ENCODE data around the gene ZBTB17. TPM values are rescaled to one million over a fixed set of nuclear protein-coding genes. Genes with fewer than 3 reads are reported as not detected.
"Not testable (repeated sequence)": the region's sequence is repeated elsewhere in the genome, so short reads cannot be mapped to it uniquely, and the experiment has no call there.

ZBTB17 gene
- 37.0 and 44.4 TPM in 2 replicates for total RNA-seq (2014; rRNA removed)
- 26.2 TPM for polyA plus RNA-seq (2012)

DNA sequence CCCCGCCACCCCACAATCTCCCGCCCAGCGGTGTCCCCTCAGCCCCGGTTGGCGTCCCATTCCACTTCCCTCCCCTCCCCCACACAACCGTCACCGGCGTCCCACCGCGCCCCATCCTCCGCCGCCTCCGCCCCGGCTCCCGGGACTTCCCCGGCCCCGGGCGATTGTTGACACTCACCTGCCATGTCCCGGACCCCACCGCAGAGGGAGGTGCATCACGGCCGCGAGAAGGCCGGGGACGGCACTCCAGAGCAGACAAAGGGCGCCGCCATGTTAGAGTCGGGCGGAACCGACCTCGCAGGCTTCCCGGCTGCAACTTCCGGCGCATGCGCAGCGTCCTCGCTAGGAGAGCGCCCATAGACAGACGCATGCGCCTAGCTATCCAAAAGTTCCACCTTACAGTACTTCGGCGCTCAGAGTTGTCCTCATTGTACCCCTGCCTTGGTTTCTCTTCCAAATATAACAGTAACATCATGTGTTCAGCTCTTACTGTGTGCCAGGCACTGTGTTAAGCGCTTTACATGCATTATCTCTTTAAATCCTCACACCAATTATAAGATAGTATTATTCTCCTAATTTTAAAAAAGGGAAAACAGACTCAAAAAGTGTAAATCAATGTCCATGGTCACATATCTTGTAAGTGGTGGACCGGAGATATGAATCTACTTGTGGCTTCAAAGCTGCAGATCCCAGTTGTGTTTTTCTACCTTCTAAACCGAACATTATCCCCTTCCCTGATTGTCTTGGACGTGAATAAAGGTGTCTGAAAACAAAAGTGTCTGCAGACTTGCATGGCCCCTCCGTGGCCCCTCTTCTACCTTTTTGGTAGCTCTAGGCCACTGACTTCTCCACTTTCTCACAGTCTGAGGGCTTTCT, at the start of gene ZBTB17:
Gene ZBTB17, minus strand, starts transcription at position 297 of the 876 bp plus-strand sequence. CDS start 27,606 bp downstream, outside the sequence.
- DNase-seq (ENCODE audit: low read depth), result peak; percentile 88

DNA sequence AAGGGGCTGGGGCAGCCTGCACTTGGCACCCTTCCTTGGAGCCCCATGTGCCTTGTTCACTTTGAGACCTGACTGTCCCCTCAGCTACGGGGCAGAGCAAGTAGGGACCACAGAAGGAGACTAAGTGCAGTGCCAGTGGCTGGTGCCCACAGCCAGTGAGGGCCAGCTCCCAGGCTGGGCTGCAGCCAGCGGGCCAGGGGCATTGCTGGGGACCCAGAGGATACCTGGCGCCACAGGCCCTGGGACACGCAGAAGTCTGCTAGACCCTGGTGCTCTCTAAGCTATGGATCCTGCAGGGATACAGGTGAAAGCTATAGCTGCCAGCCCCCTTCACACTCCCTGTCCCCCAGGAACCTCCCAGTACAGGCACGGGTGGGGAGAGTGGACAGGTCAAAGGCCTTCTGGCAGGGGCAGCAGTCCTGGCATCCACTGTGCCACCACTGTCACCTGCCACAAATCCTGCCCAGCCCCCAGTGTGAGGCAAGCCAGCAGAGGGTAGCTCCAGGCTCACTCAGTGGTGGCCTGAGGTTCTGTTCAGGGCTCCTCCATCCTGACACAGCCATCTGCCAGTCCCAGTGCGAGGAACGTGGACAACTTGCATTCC, 47.3 kb upstream of the ZBTB17 start:
- no peak for DNase-seq (ENCODE audit: low read depth)

DNA sequence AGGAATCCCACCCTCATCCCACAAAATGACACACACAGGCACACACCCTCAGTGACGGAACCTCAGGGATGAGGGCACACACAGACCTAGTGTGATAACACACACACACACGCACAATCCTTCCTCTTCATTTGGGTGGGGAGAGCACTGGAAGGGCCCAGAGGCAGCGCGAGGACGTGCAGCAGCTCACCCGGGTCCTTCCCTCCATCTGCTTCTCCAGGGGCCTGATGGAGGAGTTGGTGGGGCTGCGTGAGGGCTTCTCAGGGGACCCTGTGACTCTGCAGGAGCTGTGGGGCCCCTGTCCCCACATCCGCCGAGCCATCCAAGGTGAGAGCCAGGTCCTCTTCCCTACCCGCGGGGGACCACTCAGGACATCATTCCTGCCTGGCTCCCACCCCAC, 46.5 kb upstream of the ZBTB17 start:
- no peak for DNase-seq (ENCODE audit: low read depth)

DNA sequence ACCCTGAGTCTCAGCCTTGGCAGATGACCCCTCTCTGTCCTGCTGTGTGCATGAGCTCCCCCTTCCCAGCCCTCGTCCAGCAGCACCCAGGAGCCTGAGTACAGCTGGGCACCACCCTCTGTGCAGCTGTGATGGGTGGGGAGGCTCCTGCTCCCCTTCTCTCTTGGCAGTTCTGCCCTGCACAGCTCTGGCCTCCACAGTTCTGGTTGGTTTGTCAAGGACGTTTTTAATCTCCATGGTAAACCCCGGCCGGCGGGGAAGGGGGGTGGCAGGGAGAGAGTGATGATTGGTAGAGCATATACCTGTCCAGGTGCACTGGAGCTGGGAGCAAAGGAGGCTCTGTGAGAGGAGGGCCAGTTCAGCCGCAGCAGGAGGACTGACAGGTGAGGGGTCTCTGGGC, 45.8 kb upstream of the ZBTB17 start, which contains the start of gene CLCNKA:
Gene CLCNKA, plus strand, starts transcription at position 356 of the 400 bp plus-strand sequence. CDS start 584 bp downstream, outside the sequence.
- no peak for DNase-seq (ENCODE audit: low read depth)

DNA sequence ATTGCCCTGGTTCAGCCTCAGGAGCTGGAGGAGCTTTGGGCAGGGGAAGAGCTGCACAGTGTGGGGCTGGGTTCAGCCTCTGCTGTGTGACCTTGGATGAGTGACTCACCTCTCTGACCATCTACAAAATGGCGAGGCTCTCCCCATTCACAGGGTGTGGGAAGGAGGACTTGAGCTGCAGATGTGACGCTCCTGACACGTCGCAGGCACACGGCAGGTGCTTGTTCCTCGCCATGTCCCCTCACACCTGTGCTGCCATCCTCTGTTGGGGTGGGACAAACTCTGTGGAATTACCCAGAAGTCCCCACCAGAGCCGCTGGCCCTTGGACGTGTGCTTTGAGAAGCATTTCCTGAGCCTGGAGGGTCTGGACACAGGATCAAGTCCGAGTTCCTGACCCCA, 45.0 kb upstream of the ZBTB17 start:
- not testable (repeated sequence) for DNase-seq (ENCODE audit: low read depth)

DNA sequence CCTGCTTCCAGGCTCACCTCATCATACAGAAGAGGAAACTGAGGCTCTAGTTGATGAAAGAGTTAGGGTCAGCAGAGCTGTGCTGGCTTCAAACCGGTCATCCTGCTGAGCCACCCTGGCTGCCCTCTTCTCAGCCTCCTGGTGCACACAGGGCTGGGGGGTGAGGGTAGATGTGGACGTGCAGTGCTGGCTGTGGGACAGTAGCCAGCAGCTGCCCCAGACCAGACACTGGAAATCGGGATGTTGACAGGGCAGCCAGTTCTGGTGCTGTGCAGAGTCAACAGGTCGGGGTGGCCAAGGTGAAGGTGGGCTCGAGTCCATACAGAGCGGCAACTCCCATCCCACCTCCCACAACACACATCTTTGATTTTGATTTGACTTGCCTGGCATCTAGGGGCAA, 44.4 kb upstream of the ZBTB17 start:
- DNase-seq (ENCODE audit: low read depth), result no peak

DNA sequence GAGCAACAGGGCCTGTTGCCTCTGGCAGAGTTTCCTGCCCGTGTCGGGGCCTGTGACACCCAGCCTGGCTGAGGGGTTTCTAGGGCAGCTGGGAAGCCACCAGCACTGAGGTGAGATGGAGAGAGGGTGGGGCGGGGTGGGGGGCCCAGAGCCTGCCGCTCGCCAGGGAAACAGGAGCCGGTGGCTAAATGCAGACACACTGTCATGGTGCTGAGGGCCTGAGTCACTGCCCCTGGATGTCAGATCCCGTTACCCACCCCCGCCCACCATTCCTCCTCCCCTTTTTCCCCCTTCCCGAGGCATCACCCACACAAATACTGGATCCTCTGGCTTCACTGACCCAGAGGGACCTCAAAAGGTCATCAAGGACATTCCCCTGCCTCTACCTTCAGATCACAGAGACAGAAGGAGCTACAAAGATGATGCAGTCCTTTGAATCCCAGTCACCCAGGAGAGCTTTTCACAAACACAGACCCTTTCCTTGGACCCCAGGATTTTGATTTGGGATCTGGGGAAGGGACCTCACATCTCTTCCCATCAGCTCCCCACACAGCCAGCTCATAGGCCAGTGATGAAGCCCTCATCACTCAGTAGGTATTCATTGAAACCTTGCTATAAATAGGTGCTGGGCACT, 43.9 kb upstream of the ZBTB17 start:
- DNase-seq (ENCODE audit: low read depth), result peak; percentile 18

DNA sequence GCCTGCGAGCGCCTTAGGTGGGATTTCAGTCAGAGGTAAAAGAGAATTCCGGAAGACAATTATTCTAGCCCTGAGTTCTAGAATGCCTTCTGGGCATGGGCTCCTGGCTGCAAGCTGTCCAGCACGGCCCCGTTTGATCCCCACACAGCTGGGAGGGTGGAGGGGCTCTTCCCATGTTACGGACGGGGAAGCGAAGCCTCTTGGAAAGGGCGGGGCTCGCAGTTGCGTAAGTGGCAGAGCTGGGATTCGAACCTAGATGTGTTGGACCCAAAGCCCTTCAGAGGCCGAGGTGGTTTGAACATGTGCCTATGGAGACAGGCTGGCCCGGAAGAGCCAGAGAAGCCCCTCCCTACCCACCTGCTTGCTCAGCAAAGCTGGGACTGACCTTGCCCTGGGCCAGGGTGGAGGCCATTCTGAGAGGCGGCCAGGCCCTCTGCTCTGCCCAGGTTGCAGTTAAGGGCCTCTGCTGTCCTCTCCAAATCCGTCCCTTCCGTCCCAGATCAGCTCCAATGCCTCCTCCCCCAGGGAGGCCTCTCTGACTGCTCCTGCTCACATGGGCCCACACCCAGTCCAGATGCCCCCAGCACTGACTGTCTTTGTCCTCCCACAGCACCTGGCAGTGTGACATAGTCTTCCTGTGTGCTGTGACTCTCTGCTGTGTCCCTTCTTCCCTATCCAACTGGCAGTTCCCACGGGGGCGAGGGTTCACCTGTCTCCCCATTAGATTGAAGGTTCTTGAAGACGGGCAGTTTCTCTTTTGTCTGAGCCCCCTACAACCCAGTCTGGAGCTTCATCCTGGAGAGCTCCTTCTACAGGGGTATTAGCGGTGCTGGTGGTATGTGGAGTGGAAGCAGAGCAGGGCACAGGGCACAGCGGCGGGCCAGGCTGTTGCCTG, 43.1 kb upstream of the ZBTB17 start:
- DNase-seq (ENCODE audit: low read depth), result no peak

DNA sequence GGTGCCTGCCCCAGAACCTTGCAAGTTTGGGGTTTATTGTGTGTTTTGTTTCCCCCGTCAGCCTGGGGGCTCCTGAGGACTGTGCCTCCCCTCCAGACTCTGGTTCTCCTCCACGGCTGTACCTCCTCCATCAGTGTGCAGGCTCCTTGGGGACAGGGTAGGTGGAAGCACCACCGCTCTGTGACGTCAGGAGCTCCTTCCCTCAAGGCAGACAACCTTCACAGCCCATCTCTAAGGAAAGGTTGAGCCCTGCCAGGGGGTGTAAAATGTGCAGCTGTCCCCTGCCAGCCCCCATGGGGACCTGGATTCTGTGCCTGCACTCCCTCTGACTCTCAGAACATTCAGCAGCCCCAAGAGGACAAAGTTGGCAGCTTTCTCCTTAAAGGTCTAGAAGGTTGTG, 42.4 kb upstream of the ZBTB17 start:
- DNase-seq (ENCODE audit: low read depth), result no peak

DNA sequence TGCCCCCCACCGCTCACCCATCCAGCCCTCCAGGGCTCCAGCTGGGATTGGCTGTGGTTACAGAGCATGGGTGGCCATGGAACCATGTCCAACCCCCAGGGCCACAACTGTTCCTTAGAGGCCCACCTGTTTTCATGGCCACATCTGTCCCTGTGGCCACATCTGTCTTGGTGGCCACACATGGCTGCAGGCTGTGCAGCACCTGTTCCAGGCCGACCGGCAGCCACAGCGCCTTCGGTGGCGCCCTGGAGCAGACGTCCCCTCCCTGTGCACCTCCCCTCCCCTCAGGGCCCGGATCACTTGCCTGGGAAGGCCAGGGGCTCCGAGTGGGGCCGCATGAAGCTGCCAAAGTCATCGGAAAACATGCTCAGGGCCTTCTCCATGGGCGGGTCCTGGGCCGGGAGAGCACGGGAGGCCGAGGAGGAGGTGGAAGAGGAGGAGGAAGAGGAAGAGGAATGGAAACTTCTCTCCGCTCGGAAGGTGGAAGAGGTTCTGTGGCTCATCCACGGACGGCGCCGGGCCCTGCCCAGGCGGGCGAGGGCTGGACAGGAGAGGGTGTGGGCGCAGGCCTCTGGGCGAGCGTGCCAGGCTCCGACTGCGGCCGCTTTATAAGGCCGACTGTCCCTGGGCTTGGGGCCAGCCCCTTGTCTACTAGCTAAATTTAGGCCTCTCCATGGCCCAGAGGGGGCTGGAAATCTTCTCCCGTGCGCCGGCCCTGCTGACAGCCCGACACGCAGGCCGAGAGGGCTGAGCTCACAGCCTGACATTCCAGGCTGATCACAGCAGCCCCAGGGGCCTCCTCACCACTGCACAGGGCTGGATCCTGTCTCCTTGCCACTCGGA, 41.8 kb upstream of the ZBTB17 start, which contains the start of gene HSPB7:
Gene HSPB7, minus strand, starts transcription at position 583 of the 843 bp plus-strand sequence. Its CDS starts 80 bp downstream, at position 503.
- peak; percentile 67 for DNase-seq (ENCODE audit: low read depth)

DNA sequence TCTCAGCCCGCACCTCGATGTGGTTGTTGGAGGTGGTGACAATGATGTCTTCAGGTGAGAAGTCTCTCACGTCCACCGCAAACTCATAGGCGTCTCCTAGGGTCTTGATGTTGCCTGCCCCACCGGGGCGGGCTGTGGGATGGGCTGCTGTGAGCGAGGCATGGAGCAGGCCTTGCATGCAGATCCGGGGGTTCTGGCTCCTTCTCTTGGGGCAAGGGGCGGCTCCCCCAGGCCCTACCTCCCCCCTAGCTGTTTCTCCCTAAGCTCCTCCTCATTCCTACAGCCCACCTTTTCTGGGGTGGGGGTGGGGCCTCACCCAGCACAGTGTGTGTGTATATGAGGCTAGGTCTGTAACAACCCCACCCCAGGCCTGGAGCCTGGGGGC, 41.2 kb upstream of the ZBTB17 start:
- no peak for DNase-seq (ENCODE audit: low read depth)

DNA sequence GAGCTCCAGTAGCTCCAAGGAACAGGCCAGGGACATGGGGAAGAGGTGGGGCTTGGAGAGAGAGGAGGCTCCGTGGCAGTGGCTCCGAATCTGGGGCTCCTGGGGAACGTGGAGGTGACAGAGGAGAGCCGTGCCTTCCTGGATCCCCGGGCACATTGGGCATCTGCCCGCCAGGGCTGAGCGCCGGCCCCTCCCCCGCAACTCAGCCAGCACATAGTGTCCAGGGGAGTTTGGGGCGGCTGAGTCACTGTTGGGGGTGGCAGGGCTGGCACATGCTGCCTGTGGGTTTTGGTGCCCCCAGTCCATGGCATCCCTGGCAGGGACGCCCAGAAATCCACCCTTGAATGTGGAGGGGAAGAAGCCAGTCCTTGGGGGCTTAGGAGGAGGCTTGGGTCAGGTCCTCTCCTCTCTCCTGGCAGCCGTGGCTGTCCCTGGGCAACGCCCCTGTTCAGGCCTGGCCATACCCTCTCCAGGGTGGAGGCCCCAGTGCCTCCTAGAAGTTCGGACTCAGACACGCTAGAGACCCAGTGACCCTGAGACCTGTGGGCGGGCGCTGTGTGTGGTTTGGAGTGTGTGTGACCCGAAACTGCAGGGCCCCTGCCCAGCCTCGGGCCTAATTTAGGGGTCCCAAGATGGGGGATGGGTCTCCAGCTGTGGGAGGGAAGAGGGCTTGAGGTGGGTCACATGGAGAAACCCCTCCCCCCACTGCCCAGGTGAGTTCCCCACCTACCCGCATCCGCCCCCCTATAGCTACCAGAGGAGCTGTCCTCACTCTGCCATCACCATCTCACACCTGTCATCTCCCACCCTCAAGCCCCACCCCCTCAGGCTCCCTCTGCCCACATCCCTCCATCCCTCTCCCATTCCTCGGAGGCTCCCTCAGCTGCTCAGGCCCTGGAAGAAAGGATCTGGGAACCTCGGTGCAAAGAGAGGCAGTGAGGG, 40.3 kb upstream of the ZBTB17 start:
- DNase-seq (ENCODE audit: low read depth), result peak; percentile 59

DNA sequence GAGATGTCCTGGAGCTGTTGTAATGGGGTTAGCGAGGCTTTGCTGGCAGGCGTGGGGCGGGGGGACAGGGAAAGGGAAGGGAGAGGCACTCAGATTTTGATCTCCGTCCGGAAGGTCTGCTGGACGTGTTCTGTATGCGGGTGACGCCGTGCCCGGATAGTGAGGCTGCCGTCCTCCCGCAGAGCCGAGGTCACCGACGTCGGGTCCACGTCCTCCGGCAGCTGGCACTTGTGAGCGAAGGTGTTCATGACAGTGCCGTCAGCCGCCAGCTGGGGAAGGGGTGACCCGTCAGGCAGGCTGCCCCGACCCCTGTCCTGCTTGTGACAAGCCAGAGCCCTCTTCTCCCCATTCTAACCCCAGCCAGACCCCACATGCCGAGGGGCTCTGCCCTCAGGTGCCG, 39.6 kb upstream of the ZBTB17 start:
- DNase-seq (ENCODE audit: low read depth), result no peak

DNA sequence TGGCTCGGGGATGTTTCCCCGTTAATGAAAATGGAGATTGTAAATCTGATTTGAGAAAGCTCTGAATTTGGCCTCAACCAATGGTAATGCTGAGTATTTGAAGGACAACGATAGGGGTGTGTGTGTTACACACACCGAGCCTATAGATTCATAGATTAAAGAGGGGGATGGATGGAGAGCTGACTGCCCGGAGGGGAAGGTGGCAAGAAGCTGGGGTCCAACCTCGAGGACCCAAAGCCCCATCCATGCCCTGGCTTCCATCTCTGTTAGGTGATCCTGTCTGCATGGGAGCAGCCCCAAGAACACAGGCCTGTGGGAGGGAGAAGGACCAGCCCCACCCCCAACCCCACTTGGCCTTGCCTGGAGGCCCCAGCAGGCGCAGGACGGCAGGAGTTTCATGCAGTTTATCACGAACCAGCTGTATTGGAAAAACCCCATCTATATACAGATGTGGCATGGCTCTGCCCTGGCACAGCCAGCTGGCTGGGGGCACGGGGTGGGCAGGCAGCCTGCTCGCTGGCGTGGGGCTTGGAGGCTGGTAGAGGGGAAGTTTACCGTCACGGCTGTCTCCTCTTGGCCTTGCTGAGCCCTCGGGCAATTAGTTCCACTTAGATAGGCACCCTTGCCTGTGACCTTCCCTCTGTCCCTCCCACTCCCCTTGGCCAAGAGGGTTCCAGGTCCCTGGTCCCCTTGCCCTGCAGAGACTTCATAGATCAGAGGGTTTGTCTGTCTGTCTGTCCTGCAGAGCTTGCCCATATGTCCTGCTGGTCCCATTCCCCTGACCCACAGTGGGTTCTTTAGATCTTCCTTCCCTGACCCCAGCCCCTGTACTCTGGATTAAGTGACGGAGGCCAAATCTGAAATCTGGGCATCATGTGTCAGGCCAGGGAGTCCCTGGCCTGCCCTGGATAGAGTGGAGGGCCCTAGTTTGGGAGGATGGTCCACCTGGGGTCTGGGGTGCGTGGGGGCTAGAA, 38.9 kb upstream of the ZBTB17 start:
- no peak for DNase-seq (ENCODE audit: low read depth)

DNA sequence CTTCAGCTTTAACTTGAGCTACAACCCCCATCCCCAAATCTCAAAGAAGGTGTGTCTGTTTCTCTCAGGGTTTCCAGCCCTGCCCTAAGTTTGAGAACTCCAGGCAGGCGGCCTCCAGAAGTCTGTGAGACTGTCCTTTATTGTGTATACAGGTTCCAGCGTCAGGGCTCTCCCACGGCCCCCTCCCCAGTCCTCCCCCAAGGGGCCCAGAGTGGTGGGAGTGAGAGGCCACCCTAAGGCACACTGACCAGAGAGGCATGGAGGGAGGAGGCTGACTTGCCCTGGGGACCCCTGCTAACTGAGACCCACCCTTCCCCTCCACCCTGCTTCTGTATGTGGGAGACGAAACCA, 38.0 kb upstream of the ZBTB17 start:
- DNase-seq (ENCODE audit: low read depth), result no peak

DNA sequence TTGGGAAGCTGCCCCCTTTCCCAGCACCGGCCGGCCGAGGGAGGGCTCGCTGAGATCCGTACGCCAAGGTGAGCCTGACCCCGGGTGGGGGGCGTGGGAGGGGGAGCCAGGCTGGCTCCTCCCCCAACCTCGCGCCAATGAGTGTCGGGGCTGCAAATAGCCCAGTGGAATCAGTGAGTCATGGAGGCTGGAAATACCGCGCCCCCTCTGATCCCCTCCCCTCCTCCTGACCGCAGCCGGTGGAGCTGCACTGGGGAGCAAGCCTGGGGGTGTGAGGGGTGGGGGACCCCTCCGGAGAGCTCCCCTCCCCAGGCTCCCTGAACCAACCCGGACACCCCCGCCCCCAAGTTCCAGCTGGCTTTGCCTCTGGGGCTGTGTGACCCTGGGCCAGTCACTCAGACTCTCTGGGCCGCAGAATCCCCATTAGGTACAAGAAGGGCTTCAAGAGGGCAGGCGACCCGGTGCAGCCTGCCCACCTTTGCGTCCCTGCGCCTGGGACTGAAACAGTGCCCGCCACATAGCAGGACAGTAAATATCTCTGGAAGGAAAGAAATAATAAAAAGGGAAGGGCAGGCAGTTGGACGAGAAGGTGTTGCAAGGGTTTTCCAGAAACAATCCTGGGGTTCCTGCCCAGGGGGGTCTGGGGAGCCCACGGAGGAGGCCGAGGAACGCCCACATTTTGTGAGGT, 37.5 kb upstream of the ZBTB17 start:
- peak; percentile 55 for DNase-seq (ENCODE audit: low read depth)

DNA sequence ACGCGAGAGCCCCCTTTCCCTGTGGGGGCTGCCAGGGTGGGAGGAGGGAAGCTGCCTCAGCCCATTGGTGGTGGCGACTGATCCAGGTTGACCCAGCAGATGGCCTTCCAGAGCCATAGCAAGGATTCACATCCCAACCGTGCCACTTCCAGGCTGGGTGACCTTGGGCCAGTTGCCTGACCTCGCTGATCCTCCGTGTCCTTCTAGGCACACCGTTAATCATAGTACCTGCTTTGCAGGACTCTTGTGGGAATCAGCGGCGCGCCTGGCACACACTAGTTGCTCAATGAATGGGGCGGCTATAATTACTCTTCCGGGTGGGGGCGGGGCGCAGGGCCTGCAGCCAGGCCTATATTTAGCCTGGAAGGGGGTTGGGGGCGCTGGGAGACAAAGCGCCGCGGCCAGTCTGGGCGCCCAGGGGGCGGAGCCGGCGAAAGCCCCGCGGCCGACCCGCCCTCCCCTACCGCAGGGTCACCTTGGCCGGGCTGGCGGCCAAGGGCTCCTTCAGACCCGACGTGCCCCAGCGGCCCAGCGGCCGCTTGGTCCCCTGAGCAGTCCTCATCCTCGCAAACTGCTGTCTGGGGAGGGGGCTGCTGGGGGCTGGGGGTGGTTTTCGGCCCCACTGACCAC, 36.8 kb upstream of the ZBTB17 start:
- peak; percentile 68 for DNase-seq (ENCODE audit: low read depth)
